Stimulated activated CD8-positive, alpha-beta memory T cell treated with anti-CD3 and anti-CD28 coated beads, Interleukin-15, amount 100 ng/mL, for 4 hours (primary cell): ENCODE data around the gene TEAD1.

Experiments
- DNase-seq, 2 donors: peaks; one replicate each; pipeline ENCODE4 v3.0.0-alpha.2; 2020; ENCODE audit warnings: low read depth in 2 of 2

TEAD1 gene

GRCh38 chr11:12942157-12942556 lies 267.9 kb downstream of the TEAD1 start:
- DNase-seq = no peak

- no peak for DNase-seq
Measured at GRCh38 chr11:12943311-12943710, 269.1 kb downstream of the TEAD1 start.

- DNase-seq = no peak
Measured at GRCh38 chr11:12944889-12945288, 270.7 kb downstream of the TEAD1 start.

GRCh38 chr11:12949453-12949852 lies 275.2 kb downstream of the TEAD1 start:
- no peak for DNase-seq

GRCh38 chr11:12950670-12951069 lies 276.4 kb downstream of the TEAD1 start:
- no peak for DNase-seq

- no peak for DNase-seq
Measured at GRCh38 chr11:12951376-12951775, 277.2 kb downstream of the TEAD1 start.

GRCh38 chr11:12952094-12952493 lies 277.9 kb downstream of the TEAD1 start:
- DNase-seq = no peak

- no peak for DNase-seq
Measured at GRCh38 chr11:12958986-12959385, 284.8 kb downstream of the TEAD1 start.

GRCh38 chr11:12961615-12962014 lies 287.4 kb downstream of the TEAD1 start:
- no peak for DNase-seq

GRCh38 chr11:12962306-12962705 lies 288.1 kb downstream of the TEAD1 start:
- DNase-seq = no peak

GRCh38 chr11:12963051-12963450 lies 288.8 kb downstream of the TEAD1 start:
- DNase-seq = no peak

GRCh38 chr11:12963792-12964536 lies 289.7 kb downstream of the TEAD1 start:
- DNase-seq = peak in 1 of 2 donors; percentile 25

GRCh38 chr11:12964650-12965049 lies 290.4 kb downstream of the TEAD1 start:
- no peak for DNase-seq

GRCh38 chr11:12966002-12966401 lies 291.8 kb downstream of the TEAD1 start:
- no peak for DNase-seq

GRCh38 chr11:12968101-12968500 lies 293.9 kb downstream of the TEAD1 start:
- DNase-seq = no peak

- DNase-seq = no peak
Measured at GRCh38 chr11:12968826-12969225, 294.6 kb downstream of the TEAD1 start.

- DNase-seq = no peak
Measured at GRCh38 chr11:12971955-12972354, 297.7 kb downstream of the TEAD1 start.

- no peak for DNase-seq
Measured at GRCh38 chr11:12973528-12974181, 299.4 kb downstream of the TEAD1 start.

- no peak for DNase-seq
Measured at GRCh38 chr11:12975195-12975594, 301.0 kb downstream of the TEAD1 start.

- DNase-seq = no peak
Measured at GRCh38 chr11:12979928-12980689, 305.9 kb downstream of the TEAD1 start.

GRCh38 chr11:12981676-12982522 lies 307.7 kb downstream of the TEAD1 start:
- no peak for DNase-seq

- DNase-seq = no peak
Measured at GRCh38 chr11:12983336-12983735, 309.1 kb downstream of the TEAD1 start.
